Measurements from ENCODE around the gene ABCB11.

DNA sequence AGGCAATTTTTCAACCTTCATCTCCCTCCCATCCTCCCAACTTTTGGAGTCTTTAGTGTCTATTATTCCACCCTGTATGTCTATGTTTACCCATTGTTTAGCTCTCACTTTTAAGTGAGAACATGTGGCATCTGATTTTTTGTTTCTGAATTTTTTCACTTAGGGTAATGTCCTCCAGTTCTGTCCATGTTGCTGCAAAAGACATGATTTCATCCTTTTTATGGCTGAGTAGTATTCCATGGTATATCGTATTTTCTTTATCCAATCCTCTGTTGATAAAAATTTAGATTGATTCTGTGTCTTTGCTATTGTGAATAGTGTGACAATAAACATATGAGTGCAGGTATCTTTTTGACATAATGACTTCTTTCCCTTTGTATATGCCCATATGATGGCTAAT, 81.8 kb downstream of the ABCB11 start:
- TF ChIP-seq GATA3 (IDR thresholded peaks at IDR 0.05; ENCODE audit: low read depth, low read length) (no peak), GATA2 (IDR thresholded peaks at IDR 0.05; ENCODE audit: low read depth, low read length) (no peak)

Data from SH-SY5Y (cell line).